ENCODE measurements around the gene APOL6.

Gene APOL6

DNA sequence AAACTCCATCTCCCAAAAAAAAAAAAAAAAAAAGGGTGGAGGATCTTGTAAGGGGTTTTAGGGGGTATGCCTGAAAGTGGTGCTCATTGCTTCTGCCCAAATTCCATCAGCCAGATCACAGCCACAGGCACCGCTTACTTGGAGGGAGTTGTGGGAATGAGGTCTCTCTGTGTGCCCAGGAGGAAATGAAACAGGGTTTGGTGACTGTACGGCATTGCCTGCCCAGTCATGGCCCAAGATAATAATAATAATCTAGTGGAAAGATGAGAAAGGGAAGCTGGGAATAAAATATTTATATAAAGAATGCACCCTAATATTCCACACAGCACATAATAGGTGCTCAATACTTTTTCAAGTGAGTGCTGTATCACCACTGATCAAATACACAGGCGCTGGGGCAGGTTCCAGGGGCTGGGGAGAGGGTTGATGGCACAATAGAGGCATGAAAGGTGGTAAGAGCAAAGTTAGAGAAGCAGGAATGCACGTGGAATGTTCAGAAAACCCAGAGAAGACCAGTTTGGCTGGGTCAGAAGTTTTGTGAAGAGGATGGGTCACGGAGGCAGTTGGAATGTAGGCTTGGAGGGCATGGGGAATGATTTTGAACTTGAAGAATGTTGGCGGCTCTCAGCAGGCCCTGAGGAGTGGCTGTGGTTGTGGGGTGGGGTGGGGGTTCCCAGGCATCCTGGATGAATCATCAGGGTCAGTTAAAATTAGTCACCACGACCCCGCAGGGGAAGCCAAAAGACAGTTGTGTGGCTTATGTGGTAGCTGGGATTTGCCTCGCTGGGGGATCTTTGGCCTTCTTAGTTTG, 18.6 kb upstream of the APOL6 start:
- H3K4me3 ChIP-seq (ENCODE audit: low read depth, low read length), result no peak overlapping the region
- TF ChIP-seq, protein P1, sequence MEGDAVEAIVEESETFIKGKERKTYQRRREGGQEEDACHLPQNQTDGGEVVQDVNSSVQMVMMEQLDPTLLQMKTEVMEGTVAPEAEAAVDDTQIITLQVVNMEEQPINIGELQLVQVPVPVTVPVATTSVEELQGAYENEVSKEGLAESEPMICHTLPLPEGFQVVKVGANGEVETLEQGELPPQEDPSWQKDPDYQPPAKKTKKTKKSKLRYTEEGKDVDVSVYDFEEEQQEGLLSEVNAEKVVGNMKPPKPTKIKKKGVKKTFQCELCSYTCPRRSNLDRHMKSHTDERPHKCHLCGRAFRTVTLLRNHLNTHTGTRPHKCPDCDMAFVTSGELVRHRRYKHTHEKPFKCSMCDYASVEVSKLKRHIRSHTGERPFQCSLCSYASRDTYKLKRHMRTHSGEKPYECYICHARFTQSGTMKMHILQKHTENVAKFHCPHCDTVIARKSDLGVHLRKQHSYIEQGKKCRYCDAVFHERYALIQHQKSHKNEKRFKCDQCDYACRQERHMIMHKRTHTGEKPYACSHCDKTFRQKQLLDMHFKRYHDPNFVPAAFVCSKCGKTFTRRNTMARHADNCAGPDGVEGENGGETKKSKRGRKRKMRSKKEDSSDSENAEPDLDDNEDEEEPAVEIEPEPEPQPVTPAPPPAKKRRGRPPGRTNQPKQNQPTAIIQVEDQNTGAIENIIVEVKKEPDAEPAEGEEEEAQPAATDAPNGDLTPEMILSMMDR (IDR thresholded peaks at IDR 0.05; ENCODE audit: control insufficient read depth, extremely low read depth, insufficient read depth), result no peak
- DNase-seq (ENCODE audit: low read depth), result no peak

DNA sequence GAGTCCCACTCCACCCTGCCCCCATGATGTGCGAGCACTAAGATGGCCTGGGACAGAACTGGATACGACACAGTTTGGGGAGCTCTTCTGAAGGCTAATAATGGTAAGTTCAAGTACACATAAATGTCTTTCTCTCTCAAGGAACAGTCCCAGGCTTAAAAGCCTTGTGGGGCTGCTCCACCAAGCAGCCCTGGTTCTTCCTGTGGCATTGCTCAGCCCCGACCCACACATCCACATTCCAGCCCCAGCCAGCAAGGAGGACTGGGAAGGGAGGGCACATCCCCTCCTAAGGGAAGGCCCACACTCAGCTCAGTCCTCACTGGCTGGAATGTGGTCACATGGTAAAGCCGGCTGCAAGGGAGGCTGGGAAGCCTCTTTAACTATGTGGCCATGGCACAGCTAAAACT, 17.9 kb upstream of the APOL6 start:
- DNase-seq (ENCODE audit: low read depth), result no peak
- H3K4me3 ChIP-seq (ENCODE audit: low read depth, low read length), result no peak overlapping the region
- TF ChIP-seq, protein P1 (IDR thresholded peaks at IDR 0.05; ENCODE audit: control insufficient read depth, extremely low read depth, insufficient read depth), result no peak

DNA sequence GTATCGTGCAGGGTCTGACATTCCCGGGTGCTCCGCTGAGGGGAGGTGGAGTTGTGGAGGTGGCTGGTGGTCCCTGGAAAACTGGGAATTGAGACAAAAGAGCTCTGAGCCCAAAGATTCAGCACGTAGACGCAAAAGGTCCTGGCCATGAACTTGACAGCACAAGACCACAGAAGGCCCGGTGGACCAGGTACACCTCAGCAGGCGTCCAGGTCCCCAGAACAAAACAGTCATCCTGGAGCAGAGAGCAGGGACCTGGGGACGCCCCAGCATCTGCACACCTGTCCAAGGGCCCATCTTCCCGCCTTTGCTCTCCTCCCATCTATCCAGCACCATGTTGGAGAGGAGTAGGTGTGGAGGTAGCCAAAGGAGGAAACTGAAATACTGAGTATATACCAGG, 17.4 kb upstream of the APOL6 start:
- TF ChIP-seq, protein P1 (IDR thresholded peaks at IDR 0.05; ENCODE audit: control insufficient read depth, extremely low read depth, insufficient read depth), result no peak
- no peak overlapping the region for H3K4me3 ChIP-seq (ENCODE audit: low read depth, low read length)
- no peak for DNase-seq (ENCODE audit: low read depth)

DNA sequence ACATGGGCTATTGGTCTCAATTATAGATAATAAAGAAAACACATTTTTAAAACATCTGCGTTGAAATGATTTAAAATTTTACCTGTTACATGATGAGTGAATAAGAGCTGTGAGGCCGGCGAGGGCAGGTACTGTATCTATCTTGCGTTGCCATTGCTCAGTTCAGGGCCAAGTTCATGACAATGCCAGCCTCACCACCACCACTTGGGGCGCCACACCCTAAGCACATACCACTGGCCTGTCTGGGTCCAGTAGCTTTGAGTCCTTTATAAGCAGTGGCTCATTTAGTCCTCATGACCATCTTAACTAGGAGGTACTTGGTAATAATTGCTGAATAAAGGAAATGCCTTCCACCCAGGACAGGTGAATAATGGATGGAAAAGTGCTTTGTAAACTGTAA, 16.6 kb upstream of the APOL6 start:
- TF ChIP-seq, protein P1 (IDR thresholded peaks at IDR 0.05; ENCODE audit: control insufficient read depth, extremely low read depth, insufficient read depth), result peak; percentile 39; the same call in 1 of the 2 replicates
- no peak for DNase-seq (ENCODE audit: low read depth)
- H3K4me3 ChIP-seq (ENCODE audit: low read depth, low read length), result no peak overlapping the region

DNA sequence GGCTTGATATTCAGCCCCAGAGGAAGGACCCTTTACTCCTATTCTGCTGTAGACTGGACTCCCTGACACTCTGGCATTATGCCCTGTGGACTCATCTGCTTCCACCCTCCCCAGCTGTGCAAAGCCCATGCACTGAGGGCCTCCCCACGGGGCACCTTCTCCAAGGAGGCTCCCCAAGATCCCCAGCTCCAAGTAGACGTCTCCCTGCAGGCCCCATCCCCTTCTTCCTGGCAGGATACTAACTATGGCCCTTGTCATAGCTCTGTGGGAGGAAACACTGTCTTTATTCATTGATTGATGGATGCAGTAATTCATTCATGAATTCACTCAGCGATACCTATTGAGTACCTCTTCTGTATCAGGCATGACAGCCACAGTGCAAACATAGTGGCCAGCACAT, 15.3 kb upstream of the APOL6 start:
- H3K4me3 ChIP-seq (ENCODE audit: low read depth, low read length), result no peak overlapping the region
- no peak for DNase-seq (ENCODE audit: low read depth)
- TF ChIP-seq, protein P1 (IDR thresholded peaks at IDR 0.05; ENCODE audit: control insufficient read depth, extremely low read depth, insufficient read depth), result no peak

DNA sequence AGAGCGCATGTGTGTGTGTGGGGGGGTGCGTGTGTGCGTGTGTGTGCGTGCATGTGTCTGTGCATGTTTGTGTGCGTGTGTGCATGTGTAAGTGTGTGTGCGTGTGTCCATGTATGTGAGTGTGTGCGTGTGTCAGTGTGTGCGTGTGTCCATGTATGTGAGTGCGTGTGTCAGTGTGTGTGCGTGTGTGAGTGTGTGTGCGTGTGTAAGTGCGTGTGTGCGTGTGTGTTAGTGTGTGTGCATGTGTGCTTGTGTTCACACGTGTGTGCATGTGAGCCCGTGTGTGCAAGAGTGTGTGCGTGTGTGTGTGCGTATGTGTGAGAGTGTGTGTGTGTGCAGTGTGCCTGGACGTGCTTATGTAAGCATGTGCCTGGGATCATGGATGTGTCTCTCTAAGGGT, 14.7 kb upstream of the APOL6 start:
- no peak for DNase-seq (ENCODE audit: low read depth)
- TF ChIP-seq, protein P1 (IDR thresholded peaks at IDR 0.05; ENCODE audit: control insufficient read depth, extremely low read depth, insufficient read depth), result no peak
- H3K4me3 ChIP-seq (ENCODE audit: low read depth, low read length), result no peak overlapping the region

DNA sequence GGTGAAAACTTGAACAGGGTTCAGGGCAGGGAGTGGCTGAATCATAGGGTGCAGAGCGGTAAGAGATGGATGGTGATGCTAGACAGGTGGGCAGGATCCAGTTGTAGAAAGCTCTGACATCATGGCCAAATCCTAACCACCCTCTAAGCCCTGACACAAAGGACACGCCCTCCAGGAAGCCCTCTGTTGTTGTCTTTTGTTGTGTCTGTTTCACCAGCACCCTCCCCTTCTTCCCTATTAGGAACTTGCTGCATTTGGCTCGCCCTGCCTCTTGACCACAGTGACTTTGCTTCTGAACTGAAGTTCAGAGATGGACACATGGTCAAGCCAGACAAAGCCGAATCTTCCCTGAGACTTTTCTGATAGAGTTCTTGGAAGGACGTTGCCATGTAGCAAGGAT, 14.2 kb upstream of the APOL6 start:
- no peak overlapping the region for H3K4me3 ChIP-seq (ENCODE audit: low read depth, low read length)
- no peak for DNase-seq (ENCODE audit: low read depth)

More for the DNA sequence above, 14.2 kb upstream of the APOL6 start:
- TF ChIP-seq, protein P1 (IDR thresholded peaks at IDR 0.05; ENCODE audit: control insufficient read depth, extremely low read depth, insufficient read depth), result no peak

All from LNCaP clone FGC (cell line).